MM.1S (cell line): Measurements from ENCODE around the gene AXIN2.

ENCODE experiments used
- DNase-seq: peaks from one replicate; pipeline ENCODE4 v3.0.0-alpha.2; 2015
- H2AFZ ChIP-seq: fragments of 300-600 bp; sonication (generic); 2 replicates; pipeline ENCODE4 v1.6.0; 2016; ENCODE audit warnings: antibody characterized with exemption, low read length
- H3F3A ChIP-seq: fragments of 300-600 bp; sonication (generic); 2 replicates; pipeline ENCODE4 v1.6.1; 2016; ENCODE audit warnings: mild to moderate bottlenecking, antibody characterized with exemption, low read length, moderate library complexity, mixed read lengths; ENCODE audit not compliant: insufficient read depth
- H3K27ac ChIP-seq: fragments of 300-600 bp; sonication (generic); 2 replicates; pipeline ENCODE4 v1.5.1; 2016; ENCODE audit warnings: mild to moderate bottlenecking, low read length
- H3K27me3 ChIP-seq: fragments of 300-600 bp; sonication (generic); replicated peaks from 2 replicates; pipeline ENCODE4 v1.6.0; 2016; ENCODE audit warnings: low read length; ENCODE audit not compliant: insufficient read depth
- H3K36me3 ChIP-seq: fragments of 300-600 bp; sonication (generic); replicated peaks from 2 replicates; pipeline ENCODE4 v1.6.1; 2016; ENCODE audit warnings: mild to moderate bottlenecking, low read length, mixed read lengths; ENCODE audit not compliant: insufficient read depth
- H3K4me1 ChIP-seq: fragments of 300-600 bp; sonication (generic); 2 replicates; pipeline ENCODE4 v1.6.1; 2016; ENCODE audit warnings: low read length, mixed read lengths
- H3K4me2 ChIP-seq: fragments of 300-600 bp; sonication (generic); 2 replicates; pipeline ENCODE4 v1.6.0; 2016; ENCODE audit warnings: low read depth, low read length
- H3K4me3 ChIP-seq: fragments of 300-600 bp; sonication (generic); 2 replicates; pipeline ENCODE4 v1.5.1; 2016; ENCODE audit warnings: low read length, mixed read lengths
- H3K79me2 ChIP-seq: fragments of 300-600 bp; sonication (generic); 2 replicates; pipeline ENCODE4 v1.6.1; 2016; ENCODE audit warnings: mixed run types, low read length, mixed read lengths
- H3K9ac ChIP-seq: fragments of 300-600 bp; sonication (generic); 2 replicates; pipeline ENCODE4 v1.6.1; 2016; ENCODE audit warnings: low read length, mixed read lengths
- H3K9me2 ChIP-seq: fragments of 300-600 bp; sonication (generic); replicated peaks from 2 replicates; pipeline ENCODE4 v1.6.1; 2016; ENCODE audit warnings: mild to moderate bottlenecking, low read length, mixed read lengths; ENCODE audit not compliant: insufficient read depth
- H3K9me3 ChIP-seq: fragments of 300-600 bp; sonication (generic); replicated peaks from 2 replicates; pipeline ENCODE4 v1.6.1; 2016; ENCODE audit warnings: mild to moderate bottlenecking, low read length, mixed read lengths; ENCODE audit not compliant: insufficient read depth
- H4K20me1 ChIP-seq: fragments of 300-600 bp; sonication (generic); 2 replicates; pipeline ENCODE4 v1.6.1; 2016; ENCODE audit warnings: mild to moderate bottlenecking, low read length, moderate library complexity, mixed read lengths; ENCODE audit not compliant: insufficient read depth
- EZH2 ChIP-seq: fragments of 300-600 bp; sonication (generic); optimal IDR thresholded peaks from 2 replicates; pipeline ENCODE3; 2017; ENCODE audit warnings: low read depth, mild to moderate bottlenecking, antibody characterized with exemption, low read length, mixed read lengths
- EZH2phosphoT487 ChIP-seq: fragments of 300-600 bp; sonication (generic); IDR thresholded peaks from 2 replicates; pipeline ENCODE4 v1.6.1; 2018; ENCODE audit warnings: antibody characterized with exemption, low read length
- TF ChIP-seq, protein P1 (sequence below): fragments of 300-600 bp; sonication (generic); IDR thresholded peaks from 2 replicates; pipeline ENCODE4 v1.5.1; 2016; ENCODE audit warnings: antibody characterized with exemption, low read length, mixed read lengths

The AXIN2 gene

DNA sequence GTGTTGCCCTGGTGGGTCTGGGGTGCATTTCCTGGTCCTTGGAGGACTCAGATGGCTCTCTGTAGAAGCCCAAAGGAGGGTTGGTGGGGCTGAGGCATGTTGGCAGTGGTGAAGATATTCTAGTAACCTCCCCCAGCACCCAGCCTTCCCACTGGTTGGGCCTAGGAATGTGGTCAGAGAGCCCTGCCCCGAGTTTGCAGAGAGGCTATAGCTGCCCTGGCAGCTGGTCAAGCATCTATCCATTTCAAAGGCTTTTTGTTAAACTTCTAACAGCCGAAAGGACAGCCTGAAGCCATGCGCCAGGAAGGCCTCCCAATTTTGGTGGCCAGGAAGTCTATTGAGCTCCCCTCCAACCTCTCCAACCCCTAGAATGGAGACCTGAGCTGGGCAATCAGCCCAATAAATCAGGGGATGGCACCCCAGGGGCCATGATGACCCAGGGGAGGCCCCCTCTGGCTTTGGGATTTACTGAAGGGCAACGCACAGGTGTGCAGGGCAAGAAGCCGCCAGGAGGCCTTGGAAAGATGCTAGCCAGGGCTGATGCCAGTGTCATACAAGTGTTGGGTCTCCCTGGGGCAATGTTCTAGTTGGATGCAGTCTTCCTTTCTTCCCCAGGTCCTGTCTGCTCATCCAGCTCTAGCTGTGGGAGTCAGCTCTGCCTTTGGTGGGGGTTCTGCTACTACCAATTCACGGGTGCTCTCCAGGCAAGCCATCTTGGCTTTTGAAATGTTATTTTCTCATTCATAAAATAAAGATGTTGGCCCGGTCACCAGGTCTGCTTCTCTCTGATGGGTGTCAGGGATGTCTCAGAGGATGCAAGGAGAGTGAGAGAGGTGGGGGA is 30.9 kb upstream of the AXIN2 start:
- H3K9ac ChIP-seq = no peak overlapping the region
- no peaks in the 10 kb centered on the region for H3K27me3 ChIP-seq
- DNase-seq = no peak
- no peaks in the 10 kb centered on the region for H3K9me3 ChIP-seq
- H3F3A ChIP-seq = no peaks in the 10 kb centered on the region
- no peak overlapping the region for H3K4me3 ChIP-seq
- TF ChIP-seq EZH2 (no peak), EZH2phosphoT487 (no peak)
- TF ChIP-seq, protein P1, sequence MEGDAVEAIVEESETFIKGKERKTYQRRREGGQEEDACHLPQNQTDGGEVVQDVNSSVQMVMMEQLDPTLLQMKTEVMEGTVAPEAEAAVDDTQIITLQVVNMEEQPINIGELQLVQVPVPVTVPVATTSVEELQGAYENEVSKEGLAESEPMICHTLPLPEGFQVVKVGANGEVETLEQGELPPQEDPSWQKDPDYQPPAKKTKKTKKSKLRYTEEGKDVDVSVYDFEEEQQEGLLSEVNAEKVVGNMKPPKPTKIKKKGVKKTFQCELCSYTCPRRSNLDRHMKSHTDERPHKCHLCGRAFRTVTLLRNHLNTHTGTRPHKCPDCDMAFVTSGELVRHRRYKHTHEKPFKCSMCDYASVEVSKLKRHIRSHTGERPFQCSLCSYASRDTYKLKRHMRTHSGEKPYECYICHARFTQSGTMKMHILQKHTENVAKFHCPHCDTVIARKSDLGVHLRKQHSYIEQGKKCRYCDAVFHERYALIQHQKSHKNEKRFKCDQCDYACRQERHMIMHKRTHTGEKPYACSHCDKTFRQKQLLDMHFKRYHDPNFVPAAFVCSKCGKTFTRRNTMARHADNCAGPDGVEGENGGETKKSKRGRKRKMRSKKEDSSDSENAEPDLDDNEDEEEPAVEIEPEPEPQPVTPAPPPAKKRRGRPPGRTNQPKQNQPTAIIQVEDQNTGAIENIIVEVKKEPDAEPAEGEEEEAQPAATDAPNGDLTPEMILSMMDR = no peak
- no peaks in the 10 kb centered on the region for H3K9me2 ChIP-seq
- H3K4me1 ChIP-seq = no peaks in the 10 kb centered on the region
- H2AFZ ChIP-seq = no peak overlapping the region
- no peak overlapping the region for H3K4me2 ChIP-seq
- H3K36me3 ChIP-seq = no peaks in the 10 kb centered on the region
- no peaks in the 10 kb centered on the region for H4K20me1 ChIP-seq
- no peaks in the 10 kb centered on the region for H3K79me2 ChIP-seq
- no peak overlapping the region for H3K27ac ChIP-seq

DNA sequence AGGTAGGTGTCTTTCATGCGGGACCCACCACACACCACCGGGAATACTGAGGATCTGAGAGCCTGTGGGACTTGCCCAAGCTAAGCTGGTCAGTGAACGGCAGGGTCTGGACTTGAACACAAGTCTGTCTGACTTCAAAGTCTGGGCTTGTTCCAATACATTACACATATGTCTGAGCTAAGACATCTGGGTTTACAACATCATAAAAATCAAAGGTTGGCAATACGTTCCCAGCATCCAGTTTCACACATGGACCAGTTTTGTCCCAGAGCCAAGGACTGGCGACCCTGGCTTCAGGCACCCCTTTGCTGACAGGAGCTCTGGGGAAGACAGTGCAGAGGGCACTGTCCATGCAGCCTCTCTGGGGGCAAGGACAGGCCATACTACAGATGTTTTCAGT is 27.9 kb upstream of the AXIN2 start:
- Histone ChIP-seq H3K27me3 (no peaks in the 10 kb centered on the region), H3K4me1 (no peaks in the 10 kb centered on the region), H3K4me3 (no peak overlapping the region), H2AFZ (no peak overlapping the region), H3K27ac (no peak overlapping the region), H3K9me2 (no peaks in the 10 kb centered on the region), H3F3A (no peaks in the 10 kb centered on the region), H3K79me2 (no peaks in the 10 kb centered on the region), H3K4me2 (no peak overlapping the region), H4K20me1 (no peaks in the 10 kb centered on the region), H3K9me3 (no peaks in the 10 kb centered on the region), H3K36me3 (no peaks in the 10 kb centered on the region), H3K9ac (no peak overlapping the region)
- no peak for TF ChIP-seq EZH2phosphoT487
- TF ChIP-seq, protein P1 = no peak
- no peak for TF ChIP-seq EZH2
- no peak for DNase-seq

DNA sequence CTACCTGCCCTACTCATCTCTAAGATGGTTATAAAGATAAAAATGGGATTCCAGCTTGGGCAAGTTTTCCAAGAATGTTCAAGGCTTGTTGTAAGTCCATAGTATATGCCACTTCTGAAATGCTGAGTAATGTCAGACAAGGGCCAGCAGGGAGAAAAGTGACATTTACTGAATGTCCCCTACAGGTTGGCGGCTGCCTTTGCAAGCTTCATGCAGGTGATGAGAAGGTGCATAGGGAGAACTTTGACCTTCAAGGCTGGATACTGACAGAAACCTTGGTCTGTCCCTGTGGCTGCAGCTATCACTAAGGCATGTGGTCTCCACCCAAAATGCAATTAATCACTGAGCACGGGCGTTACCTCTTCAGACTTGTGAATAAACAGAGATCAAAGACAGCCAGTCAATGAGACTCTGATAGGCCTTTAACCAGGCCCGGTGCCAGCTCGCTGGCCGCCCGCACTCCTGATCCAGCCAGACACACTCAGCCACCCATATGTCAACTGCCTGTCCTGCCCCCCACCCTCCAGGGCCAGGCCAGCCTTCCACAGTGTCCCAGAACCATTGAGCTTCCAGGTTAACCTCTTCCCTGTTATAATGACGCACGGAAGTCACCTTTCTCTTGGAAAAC is 26.8 kb upstream of the AXIN2 start:
- H3K4me2 ChIP-seq = no peak overlapping the region
- H4K20me1 ChIP-seq = no peaks in the 10 kb centered on the region
- TF ChIP-seq, protein P1 = no peak
- TF ChIP-seq EZH2phosphoT487 (no peak), EZH2 (no peak)
- DNase-seq = no peak
- no peaks in the 10 kb centered on the region for H3K36me3 ChIP-seq
- H3K79me2 ChIP-seq = no peaks in the 10 kb centered on the region
- no peak overlapping the region for H3K9ac ChIP-seq
- H2AFZ ChIP-seq = no peak overlapping the region
- H3K4me3 ChIP-seq = no peak overlapping the region
- no peaks in the 10 kb centered on the region for H3K9me2 ChIP-seq
- H3K27me3 ChIP-seq = no peaks in the 10 kb centered on the region
- H3K27ac ChIP-seq = no peak overlapping the region
- H3K4me1 ChIP-seq = no peaks in the 10 kb centered on the region
- no peaks in the 10 kb centered on the region for H3K9me3 ChIP-seq
- H3F3A ChIP-seq = no peaks in the 10 kb centered on the region
